HG03432 (cell line): ENCODE results near the gene ASPG.

ENCODE experiments used
- ATAC-seq: cut with Tn5 transposase; IDR thresholded peaks from one replicate; pipeline ENCODE4 v1.9.1; 2021; ENCODE audit warnings: mild to moderate bottlenecking, moderate library complexity; ENCODE audit not compliant: unreplicated experiment

Gene ASPG

GRCh38 chr14:104093366-104094055, 8.0 kb downstream of the ASPG start:
- ATAC-seq: no peak

DNA sequence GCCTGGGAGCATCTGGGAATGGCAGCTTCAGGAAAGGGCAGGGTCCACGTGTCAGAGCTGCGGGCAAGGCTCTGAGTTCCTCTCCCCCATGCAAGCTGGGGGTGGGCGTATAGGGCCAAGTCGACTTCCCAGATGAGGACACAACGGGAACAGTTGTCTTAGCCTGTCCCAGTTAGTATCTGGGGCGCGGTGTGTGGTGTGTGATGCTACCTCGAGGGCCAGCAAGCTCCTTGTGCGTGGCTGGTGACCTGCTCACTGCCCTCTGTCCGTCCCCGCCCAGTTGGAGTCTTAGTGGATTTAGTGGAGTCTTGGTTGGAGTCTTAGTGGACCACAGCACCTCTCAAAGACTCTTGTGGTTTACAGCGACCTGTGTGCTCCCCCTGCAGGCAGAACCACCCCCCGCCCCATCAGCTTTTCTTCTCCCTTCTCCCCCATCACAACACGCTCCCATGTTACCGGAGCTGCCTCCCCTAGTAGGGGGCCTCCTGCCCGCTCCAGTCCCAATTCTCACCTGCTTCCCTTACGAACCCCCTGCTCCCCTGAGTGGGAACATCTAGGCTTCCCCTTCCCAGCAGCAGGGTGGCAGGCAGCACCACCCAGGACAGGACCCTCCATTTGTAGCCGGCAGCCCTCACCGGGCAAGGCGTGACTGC, 8.7 kb downstream of the ASPG start:
- ATAC-seq: no peak

GRCh38 chr14:104094709-104095425, 9.4 kb downstream of the ASPG start:
- ATAC-seq: no peak

GRCh38 chr14:104095426-104096310, 10.2 kb downstream of the ASPG start:
- no peak for ATAC-seq

GRCh38 chr14:104096318-104096717, 10.8 kb downstream of the ASPG start:
- no peak for ATAC-seq

- no peak for ATAC-seq
These were observed 11.5 kb downstream of the ASPG start for GRCh38 chr14:104096751-104097700.

DNA sequence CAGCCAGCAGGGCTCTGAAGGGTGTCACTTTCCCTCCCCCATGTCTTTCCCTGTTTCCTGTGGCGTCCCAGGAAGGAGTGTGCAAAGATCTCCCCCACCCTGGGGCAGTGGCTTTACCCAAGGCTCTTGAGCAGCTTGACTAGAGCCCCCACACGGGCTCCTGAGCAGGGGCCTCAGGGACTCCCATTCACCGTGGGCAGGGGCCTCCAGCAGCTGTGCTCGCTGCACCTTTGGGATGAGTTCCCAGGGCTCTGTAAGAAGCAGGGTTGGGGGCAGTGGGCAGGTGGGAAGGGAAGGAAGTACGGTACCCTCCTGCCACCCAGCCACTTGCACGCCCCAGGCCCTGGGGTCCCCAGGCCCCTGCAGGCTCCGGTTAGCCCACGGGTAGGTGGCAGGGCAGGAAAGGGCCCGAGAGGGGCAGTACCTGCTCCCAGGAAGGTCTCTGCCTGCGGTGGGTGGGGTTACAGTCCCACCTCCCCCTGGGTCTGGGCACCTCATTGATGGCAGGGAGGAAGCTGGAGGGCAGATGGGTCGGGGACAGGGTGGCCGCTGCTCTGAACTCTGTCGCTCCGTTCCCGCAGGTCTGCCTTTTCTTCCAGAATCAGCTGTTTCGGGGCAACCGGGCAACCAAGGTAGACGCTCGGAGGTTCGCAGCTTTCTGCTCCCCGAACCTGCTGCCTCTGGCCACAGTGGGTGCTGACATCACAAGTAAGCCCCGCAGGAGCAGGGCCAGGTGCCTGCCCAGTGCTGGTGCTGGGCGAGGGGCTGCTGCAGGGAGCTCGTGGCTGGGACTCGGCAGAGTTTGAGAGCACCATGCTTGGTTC, 13.0 kb downstream of the ASPG start:
- ATAC-seq: no peak

- no peak for ATAC-seq
These were observed 13.9 kb downstream of the ASPG start for GRCh38 chr14:104099096-104100041.

DNA sequence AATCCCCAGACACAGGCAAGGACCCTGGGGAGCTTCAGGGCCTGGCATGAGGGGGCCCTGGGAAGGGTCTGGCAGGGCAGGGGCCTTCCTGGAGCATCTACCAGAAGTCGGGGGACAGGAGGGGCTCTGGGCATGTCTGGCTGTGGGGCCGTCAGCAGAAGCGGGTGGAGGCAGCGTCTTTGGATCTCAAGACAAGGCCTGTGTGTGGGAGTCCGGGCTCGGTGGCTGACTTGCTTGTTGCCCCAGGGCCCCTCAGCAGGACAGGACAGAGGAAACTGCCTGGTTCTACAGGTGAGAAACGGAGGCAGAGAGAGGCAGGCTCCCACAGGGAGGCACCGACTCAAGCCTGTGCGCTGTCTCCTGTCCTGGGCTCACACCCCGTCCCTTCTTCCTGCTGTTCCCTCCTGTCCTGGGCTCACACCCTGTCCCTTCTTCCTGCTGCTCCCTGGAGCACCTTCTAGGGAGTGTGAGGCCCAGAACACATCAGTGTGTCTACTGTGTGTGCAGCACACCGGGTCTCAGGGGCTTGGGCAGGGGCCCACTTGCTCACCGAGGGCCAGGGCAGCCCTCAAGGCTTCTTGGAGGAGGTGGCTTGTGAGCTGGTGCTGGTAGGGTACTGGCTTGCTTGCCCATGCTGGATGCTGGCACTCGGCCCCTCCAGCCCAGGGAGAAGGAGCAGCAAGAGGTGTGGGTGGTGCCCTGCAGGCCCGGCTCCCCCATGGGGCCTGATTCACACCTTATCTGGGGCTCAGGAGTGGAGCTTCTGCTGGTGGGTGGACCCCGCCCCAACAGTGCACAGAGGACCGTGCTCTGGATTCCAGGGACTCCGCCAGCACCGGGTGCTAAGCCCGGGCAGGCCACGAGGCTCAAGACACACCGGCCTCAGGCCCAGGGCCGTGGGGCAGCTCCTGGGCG, 14.9 kb downstream of the ASPG start:
- ATAC-seq: no peak

GRCh38 chr14:104101086-104101621, 15.7 kb downstream of the ASPG start:
- no peak for ATAC-seq

DNA sequence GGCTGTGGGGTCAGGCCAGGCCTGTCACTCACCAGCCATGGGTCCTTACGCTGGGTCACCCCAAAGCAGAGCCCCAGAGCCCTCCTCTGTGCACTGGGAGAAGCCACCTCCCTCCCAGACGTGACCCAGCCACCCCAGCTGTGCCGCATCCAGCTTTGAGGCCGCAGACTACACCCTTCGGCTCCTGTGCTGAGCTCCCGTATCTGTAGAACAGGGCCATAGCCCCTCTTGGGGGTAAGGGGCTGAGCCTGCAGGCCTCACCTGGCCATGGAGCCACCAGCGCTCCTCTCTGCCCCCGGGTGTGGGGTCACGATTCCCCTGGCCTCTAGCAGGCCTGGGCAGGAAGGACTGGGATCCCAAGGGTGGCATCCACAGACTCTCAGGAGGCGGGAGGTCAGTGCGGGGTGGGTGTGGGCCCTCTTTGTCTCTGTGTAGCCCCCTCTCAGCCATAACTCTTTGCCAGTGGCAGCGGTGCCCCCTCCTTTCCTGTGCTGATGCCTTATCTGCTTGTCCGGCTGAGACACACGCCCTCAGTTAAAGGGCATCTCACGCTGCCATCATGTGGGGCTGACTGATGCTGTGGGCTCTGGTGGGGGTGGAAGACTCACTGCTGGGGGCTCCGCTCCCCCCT, 16.3 kb downstream of the ASPG start:
- no peak for ATAC-seq

DNA sequence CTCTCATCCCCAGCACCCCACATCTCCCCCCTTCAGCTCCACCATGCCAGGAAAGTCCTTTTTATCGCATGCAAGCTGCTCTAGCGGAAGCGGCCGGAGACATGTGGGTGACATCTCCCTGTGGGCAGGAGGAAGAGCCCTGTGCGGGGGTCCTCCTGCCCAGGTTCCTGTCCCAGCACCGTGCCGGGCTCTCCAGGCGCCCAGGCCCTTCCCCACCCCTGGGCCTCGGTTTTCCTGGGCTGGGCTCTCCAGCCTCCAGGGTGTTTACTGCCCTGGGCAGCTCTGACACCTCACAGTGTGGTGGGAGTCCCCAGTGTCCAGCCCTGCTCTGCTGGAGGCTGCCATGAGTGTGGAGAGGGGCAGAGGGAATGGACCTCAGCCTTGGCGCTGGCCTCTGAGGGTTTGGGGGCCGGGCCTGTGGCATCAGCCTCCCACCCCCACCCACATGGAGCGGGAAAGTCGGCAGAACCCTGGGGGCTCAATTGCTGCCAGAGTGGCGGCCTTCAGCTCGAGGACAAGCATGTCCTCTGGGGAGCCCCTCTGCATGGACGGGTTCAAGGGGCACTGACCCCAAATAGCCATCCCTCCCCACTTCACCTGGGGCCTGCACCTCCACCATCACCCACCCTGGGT, 16.9 kb downstream of the ASPG start:
- ATAC-seq: no peak

DNA sequence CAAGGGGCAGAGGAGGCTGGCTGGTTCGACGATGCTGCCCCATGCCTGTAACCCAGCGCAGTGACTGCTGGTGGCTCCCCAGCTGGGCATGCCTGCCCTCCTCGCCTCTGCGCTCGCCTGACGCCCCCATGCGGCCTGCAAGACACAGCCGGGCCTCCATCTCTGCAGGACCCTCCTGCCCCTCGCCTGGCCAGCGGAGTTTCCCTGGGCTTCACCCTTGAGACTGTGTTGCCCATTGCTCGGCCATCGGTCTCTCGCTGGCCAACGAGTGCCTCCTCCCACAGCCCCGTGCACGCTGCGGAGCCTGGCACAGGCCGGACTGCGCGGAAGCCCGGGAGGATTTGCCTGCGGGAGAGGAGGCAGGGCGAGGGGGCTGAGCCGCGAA, 17.6 kb downstream of the ASPG start:
- ATAC-seq: no peak

DNA sequence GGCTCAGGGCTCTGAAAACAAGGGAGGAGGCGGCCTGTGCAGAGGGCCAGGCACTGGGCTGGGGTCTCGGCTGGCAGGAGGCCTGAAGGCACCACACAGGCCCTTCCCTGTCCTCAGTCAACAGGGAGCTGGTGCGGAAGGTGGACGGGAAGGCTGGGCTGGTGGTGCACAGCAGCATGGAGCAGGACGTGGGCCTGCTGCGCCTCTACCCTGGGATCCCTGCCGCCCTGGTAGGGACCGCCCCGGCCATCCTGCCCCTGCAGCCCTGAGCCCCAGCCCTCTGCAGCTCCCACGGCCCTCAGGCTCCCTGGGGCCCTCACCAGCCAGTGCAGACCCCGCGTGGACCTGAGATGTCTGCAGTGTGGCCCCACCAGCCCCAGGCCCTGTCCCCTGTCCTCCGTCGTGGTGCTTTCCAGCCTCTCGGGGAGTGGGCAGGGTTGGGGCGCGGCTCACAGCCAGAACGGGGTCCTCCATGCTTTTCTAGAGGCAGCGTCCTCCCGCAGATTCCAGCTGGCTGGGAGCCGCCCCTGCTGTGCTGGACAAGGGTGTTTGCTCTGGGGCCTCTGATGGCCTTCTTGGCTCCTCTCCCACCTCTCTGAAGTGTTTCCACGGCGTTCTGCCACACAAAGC, 18.1 kb downstream of the ASPG start:
- ATAC-seq: no peak
